Stomach (tissue), 4 donors: ENCODE data around the gene FIZ1.

Experiments
- EP300 ChIP-seq: sonication (generic); formaldehyde crosslinking; IDR thresholded peaks from one replicate; pipeline ENCODE4 v1.6.1; 2017; ENCODE audit warnings: antibody characterized with exemption
- TF ChIP-seq, protein P1 (sequence below), 7 experiments: fragments of 450-650 bp in 4 of 7; fragments of 200-600 bp in 3 of 7; sonication (generic) in 3 of 7; IDR thresholded peaks; one replicate each; pipeline ENCODE4 v1.5.1; 2016 to 2019; ENCODE audit warnings: antibody characterized with exemption in 7 of 7, control low read depth in 2 of 7, mild to moderate bottlenecking in 1 of 7

DNA sequence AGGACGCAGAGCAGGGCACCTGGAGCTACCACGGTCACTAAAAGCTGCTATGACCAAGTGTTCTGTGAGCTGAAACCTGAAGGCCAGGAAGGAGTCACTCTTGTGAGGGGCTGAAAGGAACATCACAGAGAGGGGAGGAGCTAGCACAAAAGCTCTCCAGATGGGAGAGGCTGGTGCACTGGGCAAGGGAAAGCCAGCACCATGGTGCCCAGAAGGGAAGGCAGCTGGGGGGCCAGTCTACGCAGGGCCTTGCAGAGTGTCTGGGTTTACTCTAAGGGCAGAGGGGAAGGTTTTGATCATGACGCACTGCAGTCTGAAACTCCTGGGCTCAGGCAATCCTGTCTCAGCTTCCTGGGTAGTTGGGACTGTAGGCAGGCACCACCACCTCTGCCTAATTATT, 37.4 kb upstream of the FIZ1 start:
- TF ChIP-seq EP300: no peak
- TF ChIP-seq, protein P1, sequence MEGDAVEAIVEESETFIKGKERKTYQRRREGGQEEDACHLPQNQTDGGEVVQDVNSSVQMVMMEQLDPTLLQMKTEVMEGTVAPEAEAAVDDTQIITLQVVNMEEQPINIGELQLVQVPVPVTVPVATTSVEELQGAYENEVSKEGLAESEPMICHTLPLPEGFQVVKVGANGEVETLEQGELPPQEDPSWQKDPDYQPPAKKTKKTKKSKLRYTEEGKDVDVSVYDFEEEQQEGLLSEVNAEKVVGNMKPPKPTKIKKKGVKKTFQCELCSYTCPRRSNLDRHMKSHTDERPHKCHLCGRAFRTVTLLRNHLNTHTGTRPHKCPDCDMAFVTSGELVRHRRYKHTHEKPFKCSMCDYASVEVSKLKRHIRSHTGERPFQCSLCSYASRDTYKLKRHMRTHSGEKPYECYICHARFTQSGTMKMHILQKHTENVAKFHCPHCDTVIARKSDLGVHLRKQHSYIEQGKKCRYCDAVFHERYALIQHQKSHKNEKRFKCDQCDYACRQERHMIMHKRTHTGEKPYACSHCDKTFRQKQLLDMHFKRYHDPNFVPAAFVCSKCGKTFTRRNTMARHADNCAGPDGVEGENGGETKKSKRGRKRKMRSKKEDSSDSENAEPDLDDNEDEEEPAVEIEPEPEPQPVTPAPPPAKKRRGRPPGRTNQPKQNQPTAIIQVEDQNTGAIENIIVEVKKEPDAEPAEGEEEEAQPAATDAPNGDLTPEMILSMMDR (IDR thresholded peaks at IDR 0.05): no peak
